VCaP (cell line): Measurements from ENCODE around the gene ADCY7.

Experiments
- H3K27ac ChIP-seq: fragments of 450-650 bp; 2 replicates; pipeline ENCODE4 v1.5.1; 2017
- CTCF ChIP-seq: fragments of 450-650 bp; conservative IDR thresholded peaks from 2 replicates; pipeline ENCODE4 v1.5.1; 2017; ENCODE audit warnings: mild to moderate bottlenecking, moderate library complexity

Gene ADCY7

GRCh38 chr16:50315346-50315997 lies 49.1 kb downstream of the ADCY7 start:
- no peak for TF ChIP-seq CTCF
- H3K27ac ChIP-seq = no peak overlapping the region

GRCh38 chr16:50316102-50316847 lies 49.9 kb downstream of the ADCY7 start:
- H3K27ac ChIP-seq = no peak overlapping the region
- no peak for TF ChIP-seq CTCF

- no peak for TF ChIP-seq CTCF
- no peak overlapping the region for H3K27ac ChIP-seq
Observed at GRCh38 chr16:50316848-50317630, 50.7 kb downstream of the ADCY7 start.

- TF ChIP-seq CTCF = no peak
Observed at GRCh38 chr16:50318796-50319578, 52.6 kb downstream of the ADCY7 start.

GRCh38 chr16:50320310-50320709 lies 54.0 kb downstream of the ADCY7 start:
- H3K27ac ChIP-seq = no peak overlapping the region
- TF ChIP-seq CTCF = no peak

More at GRCh38 chr16:50318796-50319578, 52.6 kb downstream of the ADCY7 start:
- H3K27ac ChIP-seq = no peak overlapping the region

GRCh38 chr16:50322333-50322732 lies 56.0 kb downstream of the ADCY7 start:
- no peak for TF ChIP-seq CTCF
- H3K27ac ChIP-seq = no peak overlapping the region
